HG03066 (cell line): ENCODE results near the gene USP50.
"Not testable (repeated sequence)": the region's sequence is repeated elsewhere in the genome, so short reads cannot be mapped to it uniquely, and the experiment has no call there.

Experiments used
- ATAC-seq: cut with Tn5 transposase; IDR thresholded peaks from one replicate; pipeline ENCODE4 v1.9.1; 2021; ENCODE audit warnings: low read depth; ENCODE audit not compliant: unreplicated experiment

Gene USP50

DNA sequence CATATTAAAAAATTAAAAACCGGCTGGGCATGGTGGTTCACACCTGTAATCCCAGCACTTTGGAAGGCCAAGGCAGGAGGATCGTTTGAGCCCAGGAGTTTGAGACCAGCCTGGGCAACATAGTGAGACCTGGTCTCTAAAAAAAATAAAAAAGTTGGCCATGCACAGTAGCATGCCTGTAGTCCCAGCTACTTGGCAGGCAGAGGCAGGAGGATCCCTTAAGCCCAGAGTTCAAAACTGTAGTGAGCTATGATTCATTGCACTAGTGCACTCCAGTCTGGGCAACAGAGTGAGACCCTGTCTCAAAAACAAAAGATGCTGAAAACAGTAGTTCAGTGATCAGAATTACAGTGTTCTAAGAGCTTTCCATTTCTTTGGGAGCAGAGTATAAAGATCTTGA, 40.8 kb downstream of the USP50 start:
- ATAC-seq = not testable (repeated sequence)

DNA sequence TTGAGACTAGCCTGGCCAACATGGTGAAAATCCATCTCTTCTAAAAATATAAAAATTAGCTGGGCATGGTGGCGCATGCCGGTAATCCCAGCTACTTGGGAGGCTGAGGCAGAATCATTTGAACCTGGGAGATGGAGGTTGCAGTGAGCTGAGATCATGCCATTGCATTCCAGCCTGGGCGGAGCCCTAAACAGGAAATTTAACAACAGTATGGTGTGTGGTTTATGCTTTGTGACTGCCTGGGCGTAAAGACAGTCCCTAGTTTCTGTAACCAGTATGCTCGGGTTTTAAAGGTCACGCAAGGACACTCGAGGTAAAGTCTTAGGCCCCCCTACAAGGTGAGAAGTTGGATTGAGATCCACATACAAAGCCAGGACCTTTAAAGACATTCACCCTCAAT, 43.3 kb downstream of the USP50 start:
- no peak for ATAC-seq

DNA sequence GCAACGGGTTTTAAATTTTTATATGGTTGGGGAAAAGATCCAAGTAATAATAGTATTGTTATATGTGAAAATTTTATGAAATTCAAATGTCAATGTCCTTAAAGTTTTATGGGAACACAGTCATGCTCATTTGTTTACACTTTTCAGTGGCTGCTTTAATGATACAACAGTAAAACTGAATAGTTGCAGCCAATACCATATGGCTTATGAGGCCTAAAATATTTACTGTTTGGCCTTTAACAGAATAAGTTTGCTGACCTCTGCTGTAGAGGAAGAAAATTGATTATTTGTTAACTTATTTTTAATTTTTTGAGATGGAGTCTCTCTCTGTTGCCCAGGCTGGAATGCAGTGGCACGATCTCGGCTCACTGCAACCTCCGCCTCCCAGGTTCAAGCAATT, 44.7 kb downstream of the USP50 start:
- no peak for ATAC-seq

DNA sequence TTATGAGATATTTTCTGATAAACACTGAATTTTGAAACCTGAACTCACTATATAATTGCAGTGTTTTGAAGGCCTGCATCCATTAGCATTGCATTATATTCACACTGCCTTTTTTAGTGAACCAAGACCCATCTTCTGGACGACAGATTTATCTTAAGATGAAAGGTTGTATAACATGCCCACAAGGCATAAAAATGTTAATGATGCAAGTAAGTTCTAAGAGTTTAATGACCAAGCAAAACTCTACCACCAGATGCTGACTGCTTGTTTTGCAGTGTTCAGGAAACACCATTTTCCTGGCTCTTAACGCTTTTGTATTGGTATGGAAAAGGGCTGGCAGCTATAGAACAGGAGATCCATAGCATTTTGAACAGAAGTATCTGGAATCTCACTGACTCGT, 46.1 kb downstream of the USP50 start:
- ATAC-seq = no peak

DNA sequence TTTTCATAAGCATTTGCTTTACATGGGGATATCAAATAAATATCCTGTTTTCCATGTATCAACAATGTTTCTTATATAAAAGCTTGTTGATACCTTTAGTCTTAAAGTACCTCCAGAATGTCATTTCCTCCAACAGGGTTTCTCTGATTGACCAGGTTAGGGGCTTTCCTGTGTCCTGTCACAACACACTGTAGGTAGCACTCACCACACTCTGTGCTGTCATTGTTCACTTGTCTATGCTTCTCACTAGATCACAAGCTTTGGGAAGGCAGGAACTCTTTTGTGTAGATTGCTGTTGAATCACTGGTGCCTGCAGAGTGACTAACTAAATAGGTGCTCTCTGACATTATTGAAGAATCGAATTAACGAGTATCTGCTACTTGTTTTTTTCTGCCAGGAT, 49.8 kb downstream of the USP50 start:
- no peak for ATAC-seq

DNA sequence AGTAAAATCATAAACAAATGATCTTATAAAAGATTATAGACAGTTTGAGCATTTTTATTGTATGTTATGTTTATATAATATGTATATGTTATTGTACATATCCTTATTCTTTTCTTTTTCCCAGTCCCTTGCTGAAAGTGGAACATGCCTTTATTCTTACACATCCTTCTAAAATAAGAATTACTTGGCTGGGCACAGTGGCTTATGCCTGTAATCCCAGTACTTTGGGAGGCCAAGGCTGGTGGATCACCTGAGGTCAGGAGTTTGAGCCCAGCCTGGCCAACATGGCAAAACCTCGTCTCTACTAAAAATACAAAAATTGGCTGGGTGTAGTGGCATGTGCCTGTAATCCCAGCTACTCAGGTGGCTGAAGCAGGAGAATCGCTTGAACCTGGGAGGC, 51.9 kb downstream of the USP50 start:
- not testable (repeated sequence) for ATAC-seq

DNA sequence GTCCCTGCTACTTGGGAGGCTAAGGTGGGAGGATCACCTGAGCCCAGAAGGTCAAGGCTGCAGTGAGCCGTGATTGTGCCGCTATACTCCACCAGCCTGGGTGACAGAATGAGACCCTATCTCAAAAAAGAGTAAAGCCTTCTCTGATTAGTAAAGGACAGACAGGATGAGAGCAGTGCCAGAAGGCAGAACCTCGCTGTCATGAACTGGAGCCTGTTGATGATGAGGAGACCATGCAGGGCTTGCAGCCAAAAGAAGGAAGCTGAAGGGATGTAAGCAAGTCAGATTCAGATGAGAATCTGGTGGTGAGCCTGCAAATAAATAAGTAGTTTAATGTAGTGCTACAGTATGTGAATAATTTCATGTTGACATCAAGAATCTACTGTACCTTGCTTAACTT, 52.8 kb downstream of the USP50 start:
- no peak for ATAC-seq

DNA sequence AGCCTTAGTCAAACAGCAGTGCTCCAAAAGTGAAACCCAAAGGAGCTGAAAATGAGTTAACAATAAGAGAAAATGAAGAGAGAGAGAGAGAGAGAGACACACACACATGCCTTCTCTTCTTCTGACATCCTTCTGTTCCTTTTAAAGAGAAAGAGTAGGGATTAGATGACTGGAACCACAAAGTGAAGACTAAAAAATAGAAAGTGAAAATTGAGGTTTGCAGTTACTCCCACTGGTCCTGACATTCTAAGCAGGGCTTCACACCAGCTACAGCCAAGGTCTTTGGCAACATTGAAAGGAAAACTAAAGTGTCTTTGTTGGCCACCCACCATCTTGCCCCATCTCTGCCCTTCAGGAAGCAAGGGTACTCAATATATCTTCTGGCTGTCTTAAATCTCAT, 59.2 kb downstream of the USP50 start:
- ATAC-seq = no peak

DNA sequence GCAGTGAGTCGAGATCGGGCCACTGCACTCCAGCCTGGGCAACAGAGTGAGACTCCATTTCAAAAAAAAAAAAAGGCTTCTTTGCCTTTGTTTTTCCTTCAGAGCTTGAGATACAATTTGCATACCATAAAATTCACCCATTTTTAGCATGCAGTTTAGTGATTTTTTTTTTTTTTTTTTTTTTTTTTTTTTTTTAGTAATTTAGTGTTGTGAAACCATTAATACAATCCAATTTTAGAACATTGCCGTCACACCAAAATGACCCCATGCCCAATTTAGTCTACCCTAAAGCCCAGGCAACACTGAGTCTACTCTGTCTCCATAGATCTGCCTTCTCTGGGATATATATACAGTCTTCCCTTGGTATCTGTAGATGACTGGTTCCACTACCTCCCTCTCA, 61.1 kb downstream of the USP50 start:
- ATAC-seq = no peak

DNA sequence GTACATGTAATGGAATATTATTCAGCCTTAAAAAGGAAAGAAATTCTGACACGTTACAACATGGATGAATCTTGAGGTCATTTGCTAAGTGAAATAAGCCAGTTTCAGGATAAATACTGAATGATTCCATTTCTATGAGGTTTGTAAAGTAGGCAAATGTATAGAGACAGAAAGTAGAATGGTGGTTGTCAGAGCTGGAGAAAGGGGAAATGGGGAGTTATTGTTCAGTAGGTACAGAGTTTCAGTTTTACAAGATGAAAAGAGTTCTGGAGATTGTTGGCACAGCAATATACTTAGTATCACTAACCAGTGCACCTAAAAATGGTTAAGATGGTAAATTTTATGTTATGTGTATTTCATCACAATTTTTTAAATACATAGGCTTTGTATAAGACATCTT, 61.7 kb downstream of the USP50 start:
- no peak for ATAC-seq

DNA sequence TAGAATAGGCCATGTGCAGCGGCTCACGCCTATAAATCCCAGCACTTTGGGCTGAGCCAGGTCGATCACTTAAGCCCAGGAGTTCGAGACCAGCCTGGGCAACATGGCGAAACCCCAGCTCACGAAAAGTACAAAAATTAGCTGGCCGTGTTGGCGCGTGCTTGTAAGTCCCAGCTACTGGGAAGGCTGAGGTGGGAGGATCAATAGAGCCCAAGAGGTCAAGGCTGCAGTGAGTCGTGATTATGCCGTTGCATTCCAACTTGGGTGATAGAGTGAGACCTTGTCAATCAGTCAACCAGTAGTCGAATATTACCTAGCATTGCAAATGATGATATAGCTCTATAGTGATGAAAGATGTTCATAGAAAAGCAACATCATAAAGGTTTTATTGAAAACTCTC, 70.3 kb downstream of the USP50 start:
- ATAC-seq = no peak

DNA sequence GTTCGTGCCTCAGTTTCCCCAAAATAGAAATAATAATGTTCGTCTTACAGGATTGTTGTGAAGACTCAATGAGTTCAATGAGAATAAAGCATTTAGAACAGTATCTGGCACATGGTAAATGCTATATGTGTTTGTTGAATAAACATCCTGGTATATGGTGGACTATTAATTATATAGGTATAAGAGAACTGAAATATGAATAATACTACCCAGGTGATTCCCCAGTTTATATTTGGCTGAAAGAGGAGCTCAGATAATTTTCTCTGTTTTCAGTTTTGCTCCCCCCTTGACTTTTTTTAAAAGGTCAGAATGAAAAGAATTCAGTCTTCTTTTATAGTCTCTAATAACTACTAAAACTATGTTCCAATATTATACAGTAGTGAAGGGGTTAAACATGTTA, 75.4 kb downstream of the USP50 start:
- ATAC-seq = no peak

DNA sequence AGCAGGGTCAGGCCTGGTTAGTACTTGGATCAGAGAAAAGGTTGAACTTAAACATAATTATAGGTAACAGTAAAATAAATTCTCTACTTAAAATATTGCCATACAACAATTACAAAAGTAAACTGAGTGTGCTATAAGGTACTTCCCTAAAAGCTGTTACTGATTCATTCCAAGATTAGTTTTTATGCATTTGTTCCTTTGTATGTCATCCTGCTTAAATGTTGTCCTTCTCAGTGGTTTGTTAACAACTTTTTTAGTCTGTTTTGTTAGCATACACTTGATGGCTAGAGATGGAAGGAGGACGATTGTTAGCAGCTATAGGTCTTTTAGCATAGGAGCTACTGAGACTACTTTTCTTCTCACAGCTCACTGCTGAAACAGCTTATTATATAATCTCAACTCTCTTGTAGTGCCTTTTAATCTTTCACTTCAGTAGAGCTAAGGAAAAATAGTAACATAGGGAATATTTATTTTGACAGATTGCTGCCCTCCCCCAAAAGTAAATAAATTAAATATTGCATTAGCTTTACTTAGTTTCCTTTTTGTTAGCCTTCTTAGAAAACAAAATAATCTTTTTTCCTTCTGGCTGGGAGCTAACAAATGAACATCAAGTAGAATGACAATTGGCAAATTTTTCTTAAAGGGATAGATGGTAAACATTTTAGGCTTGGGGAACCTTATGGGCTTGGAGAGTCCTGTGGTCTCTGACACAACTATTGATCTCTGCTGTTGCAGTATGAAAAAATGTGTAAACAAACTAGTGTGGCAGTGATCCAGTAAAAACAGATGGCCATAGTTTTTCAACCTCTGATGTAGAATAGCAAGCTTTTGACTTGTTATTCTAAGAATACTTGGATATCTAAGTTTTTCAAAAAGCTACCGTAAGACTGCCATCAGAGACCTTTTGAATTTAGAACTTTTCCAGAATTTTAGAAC, 82.8 kb downstream of the USP50 start:
- no peak for ATAC-seq

DNA sequence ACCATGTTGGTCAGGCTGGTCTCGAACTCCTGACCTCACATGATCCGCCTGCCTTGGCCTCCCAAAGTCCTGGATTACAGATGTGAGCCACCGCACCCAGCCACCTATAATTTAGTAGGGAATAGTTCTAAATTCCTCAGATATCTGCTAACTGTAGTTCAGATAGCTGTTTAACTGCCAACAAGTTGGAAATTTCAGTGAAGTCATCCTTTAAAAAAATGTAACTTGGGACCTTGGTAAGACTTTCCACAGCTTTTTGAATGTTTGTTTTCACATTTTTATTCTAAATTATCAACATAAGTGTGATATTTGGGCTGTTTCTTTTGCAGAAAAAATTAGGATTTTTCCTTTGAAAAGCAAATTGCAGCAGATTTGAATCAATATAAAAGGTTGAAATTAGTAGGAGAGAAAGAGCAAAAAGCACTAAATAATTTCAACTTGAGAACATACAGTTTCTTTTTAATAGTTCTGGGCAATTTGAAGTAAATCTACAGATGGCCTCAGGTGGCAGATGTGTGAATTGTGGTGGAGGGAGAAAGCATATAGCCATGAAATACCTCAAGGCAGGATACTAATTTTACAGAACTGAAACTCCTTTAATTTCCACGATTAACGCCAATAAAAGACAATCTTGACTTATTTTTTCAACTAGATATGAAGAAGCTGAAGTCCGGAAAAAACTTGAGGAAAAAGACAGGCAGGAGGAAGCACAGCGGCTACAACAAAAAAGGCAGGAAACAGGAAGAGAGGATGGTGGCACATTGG, 87.9 kb downstream of the USP50 start:
- ATAC-seq = no peak

DNA sequence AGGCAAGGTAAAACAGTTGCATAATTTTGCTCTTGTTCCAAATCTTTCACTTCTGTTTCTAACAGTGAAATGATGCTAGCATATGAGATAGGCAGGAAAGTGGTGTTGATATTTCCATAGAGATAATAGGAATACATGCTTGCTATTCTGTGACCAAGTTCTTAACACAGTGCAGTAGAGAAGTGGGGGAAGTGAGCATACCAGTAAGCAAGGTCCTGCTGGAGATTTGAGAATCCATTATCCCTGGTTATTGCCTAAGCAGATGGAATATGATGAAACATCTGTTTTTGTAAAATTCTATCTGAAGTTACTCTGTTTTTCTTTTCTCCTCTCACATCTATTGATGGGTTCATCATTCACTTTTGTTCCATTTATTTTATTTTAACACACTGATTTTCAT, 93.5 kb downstream of the USP50 start:
- no peak for ATAC-seq
